ENCODE results near the gene USP47.

DNA sequence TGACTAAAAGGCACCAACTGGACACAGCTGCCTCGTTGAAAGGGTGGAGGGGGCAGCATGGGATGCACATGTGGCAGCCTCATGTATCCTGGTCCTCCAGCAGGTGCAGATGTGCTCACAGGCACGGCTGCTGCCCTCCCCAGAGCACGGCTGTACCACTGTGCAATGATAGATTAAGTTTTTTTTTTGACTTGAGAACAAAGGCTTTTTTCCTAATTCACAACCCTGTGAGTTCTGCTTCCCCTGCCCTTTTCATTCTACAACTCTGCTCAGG lies 155.2 kb downstream of the USP47 start:
- TF ChIP-seq, protein P1, sequence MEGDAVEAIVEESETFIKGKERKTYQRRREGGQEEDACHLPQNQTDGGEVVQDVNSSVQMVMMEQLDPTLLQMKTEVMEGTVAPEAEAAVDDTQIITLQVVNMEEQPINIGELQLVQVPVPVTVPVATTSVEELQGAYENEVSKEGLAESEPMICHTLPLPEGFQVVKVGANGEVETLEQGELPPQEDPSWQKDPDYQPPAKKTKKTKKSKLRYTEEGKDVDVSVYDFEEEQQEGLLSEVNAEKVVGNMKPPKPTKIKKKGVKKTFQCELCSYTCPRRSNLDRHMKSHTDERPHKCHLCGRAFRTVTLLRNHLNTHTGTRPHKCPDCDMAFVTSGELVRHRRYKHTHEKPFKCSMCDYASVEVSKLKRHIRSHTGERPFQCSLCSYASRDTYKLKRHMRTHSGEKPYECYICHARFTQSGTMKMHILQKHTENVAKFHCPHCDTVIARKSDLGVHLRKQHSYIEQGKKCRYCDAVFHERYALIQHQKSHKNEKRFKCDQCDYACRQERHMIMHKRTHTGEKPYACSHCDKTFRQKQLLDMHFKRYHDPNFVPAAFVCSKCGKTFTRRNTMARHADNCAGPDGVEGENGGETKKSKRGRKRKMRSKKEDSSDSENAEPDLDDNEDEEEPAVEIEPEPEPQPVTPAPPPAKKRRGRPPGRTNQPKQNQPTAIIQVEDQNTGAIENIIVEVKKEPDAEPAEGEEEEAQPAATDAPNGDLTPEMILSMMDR (IDR thresholded peaks at IDR 0.05) = no peak
- no peak for TF ChIP-seq POLR2A (IDR thresholded peaks at IDR 0.05)

Data from esophagus squamous epithelium (tissue), 4 donors.